Measurements from ENCODE around the gene WDFY1.

DNA sequence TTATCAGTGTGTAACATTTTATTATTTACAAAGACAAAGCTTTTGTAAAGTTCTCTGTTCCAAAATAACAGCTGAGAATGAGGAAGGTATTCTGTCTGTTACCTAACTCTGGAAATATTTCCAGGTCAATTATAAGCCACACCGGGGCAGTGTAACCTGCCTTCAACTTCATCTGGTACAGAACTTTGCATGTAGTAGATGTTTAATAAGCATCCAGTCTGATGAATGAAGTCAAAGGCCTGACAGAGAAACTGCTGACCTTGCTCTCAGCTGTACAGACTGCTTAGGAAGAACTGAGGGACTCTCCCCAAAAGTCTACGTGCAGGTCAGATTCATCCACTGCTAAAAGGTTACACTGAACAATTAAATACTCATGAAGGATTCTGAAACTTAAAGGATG, 43.3 kb downstream of the WDFY1 start:
- TF ChIP-seq ZNF791 (tag by site-specific recombination; IDR thresholded peaks at IDR 0.05) (no peak), HOXD13 (CRISPR knock-in tag; IDR thresholded peaks at IDR 0.05; ENCODE audit: borderline replicate concordance) (no peak)
